HK-2 (cell line): ENCODE data around the gene NFIA.

ENCODE experiments used
- DNase-seq: peaks from one replicate; pipeline ENCODE4 v3.0.0-alpha.2; 2018; ENCODE audit not compliant: unreplicated experiment

The NFIA gene

GRCh38 chr1:61152469-61153105, 70.2 kb downstream of the NFIA start:
- no peak for DNase-seq

- no peak for DNase-seq
Observed at GRCh38 chr1:61156576-61157467, 74.5 kb downstream of the NFIA start.

GRCh38 chr1:61157468-61157987, 75.2 kb downstream of the NFIA start:
- DNase-seq = peak; percentile 35

GRCh38 chr1:61158591-61158990, 76.2 kb downstream of the NFIA start:
- DNase-seq = no peak

- no peak for DNase-seq
Observed at GRCh38 chr1:61160526-61160925, 78.2 kb downstream of the NFIA start.

DNA sequence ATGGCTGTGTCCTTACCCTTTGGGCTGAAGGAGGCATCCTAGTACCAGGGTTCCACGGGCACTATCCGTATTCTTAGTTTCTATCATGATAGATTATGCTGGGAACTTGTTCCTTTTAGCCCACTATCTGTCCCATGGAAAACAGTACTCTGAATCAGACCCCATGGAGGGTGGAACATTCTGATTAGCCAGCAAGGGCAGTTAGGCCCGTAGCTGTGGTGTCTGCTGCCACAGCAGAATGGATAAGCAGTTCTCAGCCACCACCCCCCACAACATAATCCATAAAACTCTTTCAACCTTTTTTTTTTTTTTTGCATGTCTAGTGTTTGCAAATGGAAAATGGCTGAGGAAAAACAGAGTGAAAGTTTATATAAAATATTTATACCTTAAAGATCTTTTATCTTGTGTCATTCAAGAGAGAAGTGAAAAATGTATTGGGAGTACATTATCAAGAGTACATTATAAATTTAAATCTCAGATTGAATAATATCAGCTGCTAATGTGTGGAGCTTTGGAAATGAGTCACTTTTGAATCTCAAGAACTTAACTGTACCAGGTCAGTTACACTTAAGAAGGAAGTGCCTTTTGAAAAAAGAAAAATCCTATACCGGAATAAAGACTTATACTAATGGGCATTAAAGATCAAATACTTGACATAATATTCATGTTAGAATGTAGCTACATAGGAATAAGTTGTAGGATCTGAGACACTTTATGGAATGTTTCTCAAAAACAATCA, 80.3 kb downstream of the NFIA start:
- DNase-seq = no peak

GRCh38 chr1:61163355-61163754, 81.0 kb downstream of the NFIA start:
- DNase-seq = no peak

DNA sequence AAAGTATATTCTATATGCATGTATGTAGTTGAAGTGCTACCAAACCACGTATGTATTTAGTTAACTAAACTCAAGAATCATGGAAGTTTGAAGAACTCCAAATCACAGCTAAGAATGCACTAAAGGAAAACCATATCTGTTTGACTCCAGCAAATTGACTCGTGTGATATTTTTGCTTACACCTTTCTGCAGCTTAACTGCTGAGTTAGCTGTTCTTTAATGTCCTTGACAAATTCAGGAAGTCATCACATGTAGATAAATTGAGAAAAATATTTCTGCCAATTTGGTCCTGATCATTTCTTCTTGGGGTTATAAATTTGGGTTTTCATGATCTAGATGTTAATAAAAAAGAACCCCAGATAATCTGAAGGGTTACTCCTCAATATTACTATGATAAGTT, 83.0 kb downstream of the NFIA start:
- no peak for DNase-seq

DNA sequence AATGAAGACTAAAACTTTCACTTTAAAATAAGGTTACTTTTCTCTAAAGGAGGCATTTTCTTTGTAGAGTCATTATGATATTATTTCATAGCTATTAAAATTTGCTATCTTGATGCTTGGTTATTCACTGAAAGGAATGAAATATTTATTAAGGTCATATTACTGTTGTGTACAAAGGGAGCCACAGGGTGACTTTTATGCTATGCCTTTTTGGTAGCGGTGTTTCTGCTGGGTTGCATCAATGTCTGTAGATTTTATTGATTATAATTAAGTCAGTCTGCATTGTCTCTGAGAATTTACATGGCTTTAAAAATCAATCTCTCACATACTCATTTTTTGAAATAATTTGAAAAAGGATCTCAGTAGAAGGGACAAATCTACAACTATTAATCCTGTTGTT, 84.9 kb downstream of the NFIA start:
- no peak for DNase-seq

GRCh38 chr1:61169045-61169444, 86.7 kb downstream of the NFIA start:
- DNase-seq = no peak

GRCh38 chr1:61169634-61170033, 87.3 kb downstream of the NFIA start:
- no peak for DNase-seq

- no peak for DNase-seq
Observed at GRCh38 chr1:61170328-61171238, 88.2 kb downstream of the NFIA start.

GRCh38 chr1:61171346-61171745, 89.0 kb downstream of the NFIA start:
- DNase-seq = no peak

- no peak for DNase-seq
Observed at GRCh38 chr1:61171974-61172373, 89.6 kb downstream of the NFIA start.

DNA sequence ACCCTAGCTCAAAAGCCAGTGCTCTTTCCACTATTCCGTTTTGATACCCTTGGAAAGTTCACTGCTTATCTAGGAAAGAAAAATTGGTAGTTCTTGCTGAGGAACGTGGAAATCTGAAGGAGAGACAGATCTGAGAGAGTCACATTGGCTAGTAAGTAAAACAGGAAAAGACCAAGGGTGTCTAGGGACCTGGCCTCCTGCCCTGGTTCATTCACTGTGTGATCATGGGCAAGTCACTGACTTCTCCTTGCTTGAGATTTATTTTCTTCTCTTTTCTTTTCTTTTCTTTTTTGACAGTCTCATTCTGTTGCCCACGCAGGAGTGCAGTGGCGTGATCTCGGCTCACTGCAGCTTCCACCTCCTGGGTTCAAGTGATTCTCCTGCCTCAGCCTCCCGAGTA, 90.8 kb downstream of the NFIA start:
- no peak for DNase-seq

GRCh38 chr1:61174060-61174795, 91.9 kb downstream of the NFIA start:
- DNase-seq = no peak

DNA sequence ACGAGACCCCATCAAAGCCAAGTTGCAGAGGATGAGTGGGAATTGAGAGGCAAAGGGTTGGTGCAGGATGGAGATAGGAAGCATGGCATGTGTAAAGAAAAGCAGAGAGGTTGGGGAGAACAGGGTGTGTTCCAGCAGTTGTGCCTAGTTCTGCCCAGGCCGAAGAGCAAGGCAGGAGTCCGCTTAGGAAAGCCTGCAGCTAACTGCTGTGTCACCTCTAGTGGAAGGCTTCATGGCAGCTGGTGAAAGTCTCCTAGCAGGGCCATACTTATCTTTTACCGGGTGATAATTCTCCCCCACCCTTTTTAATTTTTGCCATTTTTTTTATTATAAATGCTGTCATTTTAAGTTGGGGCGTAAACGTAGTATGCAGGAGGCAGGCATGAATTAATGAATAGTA, 93.6 kb downstream of the NFIA start:
- no peak for DNase-seq

GRCh38 chr1:61181067-61182038, 99.0 kb downstream of the NFIA start:
- no peak for DNase-seq

- DNase-seq = no peak
Observed at GRCh38 chr1:61182049-61182448, 99.7 kb downstream of the NFIA start.
